Ammon's horn (tissue), 1 donor: ENCODE results near the gene P2RY6.

ENCODE experiments used
- DNase-seq: peaks from one replicate; pipeline ENCODE4 v3.0.0-alpha.2; 2016; ENCODE audit warnings: low spot score

P2RY6 gene

DNA sequence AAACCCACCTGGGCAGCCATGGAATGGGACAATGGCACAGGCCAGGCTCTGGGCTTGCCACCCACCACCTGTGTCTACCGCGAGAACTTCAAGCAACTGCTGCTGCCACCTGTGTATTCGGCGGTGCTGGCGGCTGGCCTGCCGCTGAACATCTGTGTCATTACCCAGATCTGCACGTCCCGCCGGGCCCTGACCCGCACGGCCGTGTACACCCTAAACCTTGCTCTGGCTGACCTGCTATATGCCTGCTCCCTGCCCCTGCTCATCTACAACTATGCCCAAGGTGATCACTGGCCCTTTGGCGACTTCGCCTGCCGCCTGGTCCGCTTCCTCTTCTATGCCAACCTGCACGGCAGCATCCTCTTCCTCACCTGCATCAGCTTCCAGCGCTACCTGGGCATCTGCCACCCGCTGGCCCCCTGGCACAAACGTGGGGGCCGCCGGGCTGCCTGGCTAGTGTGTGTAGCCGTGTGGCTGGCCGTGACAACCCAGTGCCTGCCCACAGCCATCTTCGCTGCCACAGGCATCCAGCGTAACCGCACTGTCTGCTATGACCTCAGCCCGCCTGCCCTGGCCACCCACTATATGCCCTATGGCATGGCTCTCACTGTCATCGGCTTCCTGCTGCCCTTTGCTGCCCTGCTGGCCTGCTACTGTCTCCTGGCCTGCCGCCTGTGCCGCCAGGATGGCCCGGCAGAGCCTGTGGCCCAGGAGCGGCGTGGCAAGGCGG lies 24.5 kb downstream of the P2RY6 start:
- DNase-seq, result no peak

DNA sequence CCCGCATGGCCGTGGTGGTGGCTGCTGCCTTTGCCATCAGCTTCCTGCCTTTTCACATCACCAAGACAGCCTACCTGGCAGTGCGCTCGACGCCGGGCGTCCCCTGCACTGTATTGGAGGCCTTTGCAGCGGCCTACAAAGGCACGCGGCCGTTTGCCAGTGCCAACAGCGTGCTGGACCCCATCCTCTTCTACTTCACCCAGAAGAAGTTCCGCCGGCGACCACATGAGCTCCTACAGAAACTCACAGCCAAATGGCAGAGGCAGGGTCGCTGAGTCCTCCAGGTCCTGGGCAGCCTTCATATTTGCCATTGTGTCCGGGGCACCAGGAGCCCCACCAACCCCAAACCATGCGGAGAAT lies 25.1 kb downstream of the P2RY6 start:
- DNase-seq, result no peak

DNA sequence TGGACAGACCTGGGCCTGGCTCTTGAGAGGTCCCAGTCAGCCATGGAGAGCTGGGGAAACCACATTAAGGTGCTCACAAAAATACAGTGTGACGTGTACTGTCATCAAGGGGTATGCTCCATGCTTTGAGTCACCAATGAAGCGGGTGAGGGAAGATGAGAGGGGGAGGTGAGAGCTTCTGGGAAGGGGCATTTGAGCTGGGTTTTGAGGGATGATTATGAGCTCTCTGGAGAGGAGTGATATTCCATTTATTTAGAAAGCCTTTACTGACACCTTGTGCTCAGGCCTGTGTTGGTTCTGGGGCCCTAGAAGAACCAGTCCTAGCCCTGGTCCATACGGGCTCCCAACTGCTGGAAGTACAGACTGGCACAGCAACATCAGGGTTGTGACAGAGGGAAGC lies 25.6 kb downstream of the P2RY6 start:
- no peak for DNase-seq

DNA sequence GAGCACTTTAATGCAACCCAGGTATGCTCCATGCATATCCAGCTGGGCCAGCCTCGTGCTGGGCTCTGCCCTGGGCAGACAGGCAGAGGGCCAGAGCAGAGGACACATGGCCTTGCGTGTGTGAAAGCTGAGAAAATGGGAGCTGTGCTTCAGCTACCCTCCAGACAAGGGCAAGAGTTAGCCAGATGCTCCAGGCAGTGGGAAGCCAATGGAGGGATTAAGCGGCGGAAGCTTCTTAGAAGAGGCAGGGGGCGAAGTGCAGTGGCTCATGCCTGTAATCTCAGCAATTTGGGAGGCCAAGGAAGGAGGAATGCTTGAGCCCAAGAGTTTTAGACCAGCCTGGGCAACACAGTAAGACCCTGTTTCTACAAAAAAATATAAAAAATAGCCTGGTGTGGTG lies 26.1 kb downstream of the P2RY6 start:
- no peak for DNase-seq

DNA sequence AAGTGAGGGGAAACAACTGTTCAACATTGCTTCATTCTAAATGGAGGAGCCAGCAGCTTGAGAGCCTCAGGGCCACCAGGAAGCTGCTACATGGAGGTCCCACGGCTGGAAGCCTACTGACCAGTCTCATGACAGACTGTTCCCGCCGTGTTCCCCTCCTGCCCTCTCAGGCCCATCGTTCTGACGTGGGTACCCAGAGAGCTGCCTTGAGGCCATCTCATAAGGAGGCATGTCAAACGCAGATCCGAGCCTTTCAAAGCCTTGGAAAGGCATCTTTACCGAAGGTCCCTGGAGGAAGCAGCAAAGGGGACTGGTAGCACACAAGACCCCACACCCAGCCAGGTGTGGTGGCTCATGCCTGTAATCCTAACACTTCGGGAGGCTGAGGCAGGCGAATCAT lies 27.6 kb downstream of the P2RY6 start:
- no peak for DNase-seq

DNA sequence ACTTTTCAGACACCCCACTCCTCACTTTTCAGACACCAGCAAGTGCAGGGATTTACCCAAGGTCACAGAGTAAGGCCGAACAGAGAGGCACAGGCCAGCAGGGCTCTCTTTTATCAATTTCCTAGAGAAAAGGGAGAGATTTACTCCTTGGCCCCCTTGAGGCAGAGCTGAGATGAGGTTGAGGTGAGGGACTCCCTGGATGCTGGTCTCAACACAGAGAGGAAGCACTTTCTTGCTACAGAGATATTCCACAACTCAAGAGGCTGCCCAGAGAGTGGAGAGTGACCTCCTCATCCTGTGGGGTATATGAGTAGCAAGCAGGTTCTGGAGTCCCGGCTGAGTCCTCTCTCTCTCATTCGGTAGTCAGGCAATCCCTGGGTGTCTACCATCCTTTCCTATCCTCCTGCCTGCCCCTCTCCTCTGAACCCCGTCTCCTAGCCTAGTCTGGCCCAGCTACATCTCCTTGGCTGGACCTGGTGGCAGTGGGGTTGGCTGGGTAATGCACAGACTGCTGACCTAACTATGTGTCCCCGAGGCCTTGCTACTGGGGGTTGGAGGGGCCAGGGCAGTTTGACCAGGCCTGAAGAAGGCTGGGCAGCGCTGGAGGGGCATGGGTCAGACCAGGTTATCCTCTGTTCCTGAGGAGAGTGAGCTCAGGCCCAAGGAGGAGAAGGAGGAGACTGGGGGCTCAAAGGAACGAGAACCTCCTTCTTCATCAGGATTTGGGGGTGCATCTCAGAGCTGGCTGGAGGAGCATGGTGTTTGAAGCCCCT lies 34.1 kb downstream of the P2RY6 start:
- no peak for DNase-seq

DNA sequence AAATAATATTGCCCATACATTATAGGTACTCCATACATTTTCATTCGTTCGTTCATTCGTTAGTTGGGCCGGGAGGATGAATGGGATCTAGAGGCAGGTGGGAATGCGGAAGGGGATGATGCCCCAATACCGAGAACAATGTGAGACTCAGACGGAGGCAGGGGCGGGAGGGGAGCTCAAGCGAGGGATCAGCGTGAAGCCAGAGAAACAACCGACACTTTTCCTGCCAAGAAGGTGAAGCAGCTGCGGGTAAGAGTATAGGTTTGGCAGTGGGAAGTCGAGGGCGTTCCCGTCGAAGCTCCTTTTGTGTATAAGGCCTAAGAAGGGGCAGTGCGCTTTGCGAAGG lies 34.8 kb downstream of the P2RY6 start:
- DNase-seq, result no peak

DNA sequence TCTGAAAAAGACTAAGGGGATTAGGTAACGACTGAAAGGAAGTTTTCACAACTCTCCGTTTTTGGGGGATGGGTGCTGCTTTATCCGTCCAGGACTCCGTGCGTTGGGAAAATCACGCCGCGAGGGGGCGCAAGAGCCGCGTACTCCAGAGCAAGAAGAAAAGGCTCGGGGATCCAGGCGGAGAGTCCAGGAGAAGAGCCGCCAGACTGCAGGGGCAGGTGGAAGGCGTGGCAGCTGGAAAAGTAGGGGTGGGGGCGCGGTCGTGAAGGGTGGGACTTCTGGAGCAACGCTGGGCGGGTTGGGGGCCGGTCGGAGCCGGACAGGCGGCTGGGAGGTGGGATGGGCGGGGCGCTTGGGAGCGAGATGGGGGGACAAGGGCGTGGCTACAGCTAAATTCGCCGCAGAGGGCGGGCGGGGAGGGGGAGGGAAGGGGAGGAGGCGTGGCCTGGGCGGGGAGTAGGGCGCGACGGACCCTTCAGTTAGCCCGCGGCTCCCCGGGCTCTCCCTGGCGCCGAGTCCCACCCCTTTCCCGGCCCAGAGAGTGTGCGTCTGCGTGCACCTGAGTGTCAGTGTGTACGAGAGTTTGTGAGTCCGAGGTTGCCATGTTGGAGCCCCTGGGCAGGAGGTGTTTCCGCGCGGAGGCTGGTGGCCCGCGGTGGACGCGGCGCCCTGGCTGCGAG lies 35.3 kb downstream of the P2RY6 start:
- peak; percentile 92 for DNase-seq

DNA sequence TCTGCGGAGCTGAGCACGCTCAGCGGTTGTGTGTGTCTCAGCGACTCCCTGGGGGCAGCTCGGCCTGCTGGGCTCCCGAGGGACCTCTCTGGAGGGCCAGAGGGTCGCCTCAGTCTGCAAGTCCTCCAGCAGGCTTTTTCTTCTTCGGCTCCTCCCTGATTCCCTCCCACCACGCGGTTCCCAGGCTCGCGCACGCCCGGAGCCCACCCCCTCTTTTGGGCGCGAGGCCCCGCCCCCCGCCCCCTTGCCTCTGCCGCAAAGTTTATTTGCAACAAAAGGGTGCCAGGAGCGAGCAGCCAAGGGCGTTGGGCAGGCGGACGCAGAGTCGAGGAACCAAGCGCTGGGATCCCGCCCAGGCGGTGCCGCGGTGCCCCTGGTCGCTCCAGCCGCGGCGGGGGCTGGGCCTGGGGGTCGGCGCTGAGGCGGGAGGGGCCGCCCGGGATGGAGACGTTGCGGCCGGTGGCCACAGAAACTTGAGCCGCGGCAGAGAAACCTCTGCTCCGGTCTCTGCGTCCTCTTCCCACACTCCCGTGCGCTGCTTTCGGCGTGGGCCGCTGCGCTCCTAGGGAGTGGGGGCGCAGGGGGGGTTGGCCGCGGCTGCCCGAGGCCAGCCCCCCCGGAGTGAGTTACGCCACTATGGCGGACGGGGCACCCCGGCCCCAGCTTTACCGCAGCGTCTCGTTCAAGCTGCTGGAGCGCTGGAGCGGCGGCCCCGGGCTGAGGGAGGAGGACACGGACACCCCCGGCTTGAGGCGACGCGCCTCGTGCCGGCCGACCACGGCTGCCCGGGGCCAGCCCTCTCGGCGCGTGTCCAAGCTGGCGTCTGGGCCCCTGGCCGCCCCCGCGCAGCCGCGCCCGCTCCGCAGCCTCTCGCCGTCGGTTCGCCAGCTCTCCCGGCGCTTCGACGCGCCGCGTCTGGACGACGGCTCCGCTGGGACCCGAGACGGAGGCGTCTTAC lies 36.1 kb downstream of the P2RY6 start, which contains the start of gene ARHGEF17:
ARHGEF17 (plus strand) TSS at position 274 of the 958 bp plus-strand sequence; CDS start at position 637, 363 bp downstream.
- peak; percentile 63 for DNase-seq

DNA sequence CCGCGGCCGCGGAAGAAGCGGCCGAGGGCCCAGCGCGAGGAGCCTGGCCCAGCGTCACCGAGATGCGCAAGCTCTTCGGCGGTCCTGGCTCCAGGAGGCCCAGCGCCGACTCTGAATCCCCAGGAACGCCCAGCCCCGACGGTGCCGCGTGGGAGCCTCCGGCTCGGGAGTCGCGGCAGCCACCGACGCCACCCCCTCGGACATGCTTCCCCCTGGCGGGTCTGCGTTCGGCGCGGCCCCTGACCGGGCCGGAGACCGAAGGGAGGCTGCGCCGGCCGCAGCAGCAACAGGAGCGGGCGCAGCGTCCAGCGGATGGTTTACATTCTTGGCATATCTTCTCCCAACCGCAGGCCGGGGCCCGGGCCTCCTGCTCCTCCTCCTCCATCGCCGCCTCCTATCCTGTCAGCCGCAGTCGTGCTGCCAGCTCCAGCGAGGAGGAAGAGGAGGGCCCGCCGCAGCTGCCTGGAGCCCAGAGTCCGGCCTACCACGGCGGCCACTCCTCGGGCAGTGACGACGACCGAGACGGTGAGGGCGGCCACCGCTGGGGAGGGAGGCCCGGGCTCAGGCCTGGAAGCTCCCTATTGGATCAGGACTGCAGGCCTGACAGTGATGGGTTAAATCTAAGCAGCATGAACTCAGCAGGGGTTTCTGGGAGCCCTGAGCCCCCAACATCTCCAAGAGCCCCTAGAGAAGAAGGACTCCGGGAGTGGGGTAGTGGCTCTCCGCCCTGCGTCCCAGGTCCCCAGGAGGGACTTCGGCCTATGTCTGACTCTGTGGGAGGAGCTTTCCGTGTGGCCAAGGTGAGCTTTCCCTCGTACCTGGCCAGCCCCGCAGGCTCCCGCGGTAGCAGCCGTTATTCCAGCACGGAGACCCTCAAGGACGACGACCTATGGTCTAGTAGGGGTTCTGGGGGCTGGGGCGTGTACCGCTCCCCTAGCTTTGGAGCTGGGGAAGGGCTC lies 37.1 kb downstream of the P2RY6 start:
- no peak for DNase-seq

DNA sequence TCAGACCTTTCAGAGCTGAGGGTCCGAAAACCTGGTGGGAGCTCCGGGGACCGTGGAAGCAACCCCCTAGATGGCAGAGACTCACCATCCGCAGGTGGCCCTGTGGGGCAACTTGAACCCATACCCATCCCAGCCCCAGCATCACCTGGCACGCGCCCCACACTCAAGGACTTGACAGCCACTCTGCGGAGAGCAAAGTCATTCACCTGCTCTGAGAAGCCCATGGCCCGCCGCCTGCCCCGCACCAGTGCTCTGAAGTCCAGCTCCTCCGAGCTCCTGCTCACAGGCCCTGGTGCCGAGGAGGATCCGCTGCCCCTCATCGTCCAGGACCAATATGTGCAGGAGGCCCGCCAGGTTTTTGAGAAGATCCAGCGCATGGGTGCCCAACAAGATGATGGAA lies 37.9 kb downstream of the P2RY6 start:
- no peak for DNase-seq

DNA sequence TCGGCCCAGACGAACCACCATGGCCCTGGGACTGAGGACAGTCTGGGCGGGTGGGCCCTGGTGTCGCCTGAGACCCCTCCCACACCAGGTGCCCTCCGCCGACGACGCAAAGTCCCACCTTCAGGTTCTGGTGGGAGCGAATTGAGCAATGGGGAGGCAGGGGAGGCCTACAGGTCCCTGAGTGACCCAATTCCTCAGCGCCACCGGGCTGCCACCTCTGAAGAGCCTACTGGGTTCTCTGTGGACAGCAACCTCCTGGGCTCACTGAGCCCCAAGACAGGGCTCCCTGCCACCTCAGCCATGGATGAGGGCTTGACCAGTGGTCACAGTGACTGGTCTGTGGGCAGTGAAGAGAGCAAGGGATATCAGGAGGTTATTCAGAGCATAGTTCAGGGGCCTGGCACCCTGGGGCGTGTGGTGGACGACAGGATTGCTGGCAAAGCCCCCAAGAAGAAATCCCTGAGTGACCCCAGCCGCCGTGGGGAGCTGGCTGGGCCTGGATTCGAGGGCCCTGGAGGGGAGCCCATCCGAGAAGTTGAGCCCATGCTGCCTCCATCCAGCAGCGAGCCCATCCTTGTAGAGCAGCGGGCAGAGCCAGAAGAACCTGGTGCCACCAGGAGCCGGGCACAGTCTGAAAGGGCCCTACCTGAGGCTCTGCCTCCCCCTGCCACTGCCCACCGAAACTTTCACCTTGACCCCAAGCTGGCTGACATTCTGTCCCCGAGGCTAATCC lies 38.7 kb downstream of the P2RY6 start:
- no peak for DNase-seq

DNA sequence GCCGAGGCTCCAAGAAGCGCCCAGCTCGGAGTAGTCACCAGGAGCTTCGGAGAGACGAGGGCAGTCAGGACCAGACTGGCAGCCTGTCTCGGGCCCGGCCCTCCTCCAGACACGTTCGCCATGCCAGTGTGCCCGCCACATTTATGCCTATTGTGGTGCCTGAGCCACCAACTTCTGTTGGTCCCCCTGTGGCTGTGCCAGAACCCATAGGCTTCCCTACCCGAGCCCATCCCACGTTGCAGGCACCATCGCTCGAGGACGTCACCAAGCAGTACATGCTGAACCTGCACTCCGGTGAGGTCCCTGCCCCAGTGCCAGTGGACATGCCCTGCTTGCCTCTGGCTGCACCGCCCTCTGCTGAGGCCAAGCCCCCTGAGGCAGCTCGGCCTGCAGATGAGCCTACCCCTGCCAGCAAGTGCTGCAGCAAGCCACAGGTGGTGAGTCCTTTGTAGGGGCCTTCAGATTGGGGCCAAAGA lies 39.3 kb downstream of the P2RY6 start:
- no peak for DNase-seq

DNA sequence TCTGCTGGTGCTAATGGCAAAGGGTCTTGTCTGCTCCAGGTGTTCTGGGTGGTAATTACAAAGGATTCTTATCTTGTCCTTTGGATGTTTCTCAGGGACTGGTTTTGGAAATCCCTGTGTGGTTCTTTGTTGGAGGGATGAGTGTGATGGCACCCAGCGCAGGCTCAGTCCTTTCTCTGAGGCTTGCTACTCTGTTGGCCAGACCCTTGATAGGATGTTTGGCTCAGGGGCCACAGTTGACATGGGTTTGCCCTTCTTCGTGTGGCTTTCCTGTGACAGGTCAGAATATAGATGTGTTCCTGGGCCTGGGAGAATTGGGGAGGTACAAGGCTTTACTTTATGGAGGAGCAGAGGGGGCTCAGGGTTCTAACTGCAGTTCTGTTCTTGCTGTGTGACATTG lies 39.9 kb downstream of the P2RY6 start:
- DNase-seq, result no peak

DNA sequence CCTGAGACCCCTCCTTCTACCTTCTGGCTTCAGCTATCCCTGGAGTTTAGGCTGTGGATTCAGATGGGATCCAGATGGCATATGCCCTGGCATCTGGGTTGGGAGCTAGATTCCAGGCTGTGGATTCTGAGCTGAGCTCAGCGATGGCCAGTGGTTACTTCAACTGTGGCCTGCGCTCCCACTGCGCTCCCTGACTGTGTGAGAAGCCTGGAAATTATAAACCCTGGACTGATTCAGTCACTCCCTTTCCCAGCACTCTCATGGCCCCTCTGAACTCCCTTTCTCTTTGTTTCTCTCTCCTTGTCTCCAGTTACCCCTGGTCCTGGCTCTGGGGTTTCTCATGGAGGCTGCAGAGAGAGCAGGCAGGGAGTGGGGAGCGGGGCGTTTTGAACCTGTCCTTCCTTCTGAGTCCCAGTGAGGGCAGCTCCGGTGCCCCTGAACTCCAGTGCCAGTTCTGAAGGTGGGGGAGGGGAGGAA lies 40.8 kb downstream of the P2RY6 start:
- no peak for DNase-seq

DNA sequence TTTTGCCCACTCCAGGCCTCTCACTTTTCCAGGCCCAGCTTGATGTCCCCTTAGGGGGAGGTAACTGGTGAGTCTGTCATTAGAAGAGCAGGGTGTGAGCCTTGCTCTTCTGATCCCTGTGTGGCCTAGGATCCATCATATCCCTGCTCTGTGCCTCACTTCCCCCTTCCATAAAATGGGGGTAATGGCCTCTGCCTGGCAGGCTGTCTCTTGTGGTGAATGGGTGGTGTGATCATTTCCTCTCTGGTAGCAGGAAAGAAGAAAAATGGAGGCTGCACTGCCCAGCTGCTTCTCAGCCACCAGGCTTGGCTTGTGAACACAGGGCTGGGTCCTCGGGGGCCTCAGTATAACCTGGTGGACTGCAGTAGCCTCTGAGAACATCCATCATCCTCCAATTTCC lies 41.5 kb downstream of the P2RY6 start:
- DNase-seq, result no peak

DNA sequence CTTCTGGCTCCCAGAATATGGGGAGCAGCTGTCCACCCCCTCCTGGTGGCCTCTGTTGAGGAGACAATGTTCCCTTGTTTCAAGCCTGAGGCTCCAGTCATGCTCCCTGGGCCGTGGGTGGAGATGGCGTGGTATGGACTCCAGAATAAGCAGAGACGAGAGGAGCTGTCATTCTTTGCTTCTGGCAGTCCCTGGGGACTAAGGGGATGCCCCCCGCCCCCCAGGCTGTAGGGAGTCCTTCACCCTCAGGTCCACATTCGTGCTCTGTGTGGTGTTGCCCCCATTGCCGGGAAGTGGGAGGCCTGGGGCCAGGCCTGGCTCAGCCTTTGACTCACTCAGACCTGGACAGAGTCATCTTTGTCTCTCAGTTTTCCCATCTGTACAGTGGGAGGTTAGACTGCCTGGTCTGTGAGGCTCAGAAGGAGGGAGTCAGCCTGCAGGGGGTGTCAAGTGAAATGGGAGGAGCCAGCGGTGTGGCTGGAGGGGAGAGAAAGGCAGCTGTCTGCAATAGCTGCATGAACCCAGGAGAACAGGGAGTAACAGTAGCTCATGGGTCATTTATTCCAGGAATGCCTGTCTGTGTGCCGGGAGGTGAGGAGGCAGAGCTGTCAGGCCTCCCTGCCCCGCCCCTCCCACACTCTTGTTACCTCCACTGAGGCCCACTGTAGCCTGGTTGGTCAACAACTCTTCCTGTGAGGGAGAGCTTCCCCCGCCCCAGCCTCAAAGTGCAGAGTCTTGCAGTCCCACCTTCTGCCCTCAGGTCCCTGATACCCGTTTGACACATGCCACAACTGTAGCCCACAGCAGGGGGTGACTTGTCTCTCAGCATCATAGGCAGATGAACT lies 42.2 kb downstream of the P2RY6 start:
- peak; percentile 87 for DNase-seq

DNA sequence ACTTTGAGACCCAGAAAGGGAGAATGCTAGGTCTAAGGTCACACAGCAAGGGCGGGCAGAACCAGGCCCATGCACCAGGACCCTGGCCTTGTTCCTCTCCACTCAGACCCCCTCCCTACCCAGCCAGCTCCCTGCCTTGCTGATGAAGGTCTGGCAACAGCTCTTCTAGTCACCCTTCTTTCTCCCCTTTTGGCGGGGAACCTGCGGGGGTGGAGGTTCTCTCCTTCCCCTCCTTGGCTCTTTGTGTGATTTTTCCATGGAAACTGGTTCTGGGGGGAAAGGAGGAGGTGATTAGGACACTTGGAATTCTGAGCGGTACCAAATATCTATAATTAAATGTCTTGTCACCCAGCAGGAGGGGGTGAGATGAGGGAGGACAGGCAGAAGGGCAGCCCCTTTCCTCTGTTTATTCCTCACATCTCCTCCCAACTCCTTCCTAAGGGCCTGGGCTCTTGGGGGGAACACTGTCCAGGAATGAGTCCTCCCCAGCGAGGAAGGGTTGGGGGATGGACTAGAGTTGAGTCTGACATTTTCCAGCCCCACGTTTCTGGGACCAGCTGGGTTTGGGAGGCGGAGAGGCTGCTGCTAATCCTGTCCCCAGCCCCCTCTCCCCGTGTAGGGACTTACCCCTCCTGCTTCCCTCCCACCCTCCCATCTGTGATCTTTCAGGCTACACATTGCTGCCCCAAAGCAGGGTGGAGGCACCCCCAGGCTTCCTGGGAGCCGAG lies 43.3 kb downstream of the P2RY6 start:
- no peak for DNase-seq
